Thymus (tissue), 11 donors: Measurements from ENCODE around the gene KRT83. TPM values are rescaled to one million over a fixed set of nuclear protein-coding genes. Genes with fewer than 3 reads are reported as not detected.
"Not testable (repeated sequence)": the region's sequence is repeated elsewhere in the genome, so short reads cannot be mapped to it uniquely, and the experiment has no call there.

Source experiments
- DNase-seq, 9 donors: peaks; one replicate each; pipeline ENCODE4 v3.0.0-alpha.2; 2013; ENCODE audit warnings: low spot score in 9 of 9, low read depth in 6 of 9, missing footprints in 1 of 9
- H3K27ac ChIP-seq, 2 donors: one replicate each; pipeline ENCODE4 v1.5.1; 2013; ENCODE audit warnings: control low read depth in 1 of 2, low read depth in 1 of 2, low read length in 1 of 2, mild to moderate bottlenecking in 1 of 2, moderate library complexity in 1 of 2
- H3K27me3 ChIP-seq, 2 donors: one replicate each; pipeline ENCODE4 v1.5.1; 2013; ENCODE audit warnings: low read length in 1 of 2; ENCODE audit not compliant: control insufficient read depth in 2 of 2, insufficient read depth in 1 of 2
- H3K36me3 ChIP-seq, 2 donors: one replicate each; pipeline ENCODE4 v1.5.1; 2013; ENCODE audit warnings: low read length in 1 of 2, mild to moderate bottlenecking in 1 of 2, moderate library complexity in 1 of 2; ENCODE audit not compliant: control insufficient read depth in 2 of 2, insufficient read depth in 2 of 2
- H3K4me1 ChIP-seq, 2 donors: one replicate each; pipeline ENCODE4 v1.5.1; 2013; ENCODE audit warnings: low read length in 2 of 2; ENCODE audit not compliant: control insufficient read depth in 2 of 2, insufficient read depth in 2 of 2
- H3K4me3 ChIP-seq, 2 donors: one replicate each; pipeline ENCODE4 v1.5.1; 2013; ENCODE audit warnings: low read length in 2 of 2, control low read depth in 1 of 2, mild to moderate bottlenecking in 1 of 2
- H3K9me3 ChIP-seq, 2 donors: one replicate each; pipeline ENCODE4 v1.5.1; 2013; ENCODE audit warnings: low read length in 1 of 2, mild to moderate bottlenecking in 1 of 2; ENCODE audit not compliant: control insufficient read depth in 2 of 2, insufficient read depth in 1 of 2
- WGBS: extraction: QIAGEN DNeasy Blood & Tissue Kit; methylation state at CpG from one replicate; pipeline ENCODE4 v1.1.7; 2013; 5-methylcytosine and 5-hydroxymethylcytosine counted together
- polyA plus RNA-seq: library from polyadenylated mRNA; stranded (reverse); fragments of 200-250 nt; gene quantifications from one replicate; pipeline ENCODE4 v1.2.3, GENCODE V29; 2013
- total RNA-seq: library from RNA; stranded (reverse); fragments of 120-200 nt; gene quantifications from one replicate; pipeline ENCODE4 v1.2.4, GENCODE V29; 2013
- donor health status: healthy.

KRT83 gene
- total and polyA plus RNA-seq, 2 donors = 0.33 to 1.0 TPM

DNA sequence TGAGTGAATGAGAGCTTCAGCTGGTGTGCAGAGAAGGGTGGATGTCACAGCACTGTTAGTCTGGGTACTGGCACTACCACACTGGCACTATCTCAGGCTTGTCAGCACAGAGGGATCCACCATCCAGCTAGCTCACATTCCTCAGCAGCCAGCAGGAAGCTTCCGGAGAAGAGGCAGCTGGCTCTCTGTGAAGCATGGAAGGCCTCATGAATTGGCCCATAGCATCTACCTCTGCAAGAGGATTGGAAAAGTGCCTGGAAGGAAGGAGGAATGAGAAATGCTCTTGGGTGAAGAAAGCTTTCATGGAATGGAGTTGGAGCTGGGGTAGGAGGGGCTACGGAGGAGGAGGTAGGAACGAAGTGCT, 9.9 kb downstream of the KRT83 start:
- peaks cover 29 to 60% of the 10 kb centered on the region in 2 donors for H3K27me3 ChIP-seq
- WGBS = 98% methylated on average over 3 of the region's 3 CpGs
- H3K9me3 ChIP-seq = no peaks in the 10 kb centered on the region
- DNase-seq = no peak
- no peak overlapping the region for H3K27ac ChIP-seq
- H3K4me1 ChIP-seq = no peaks in the 10 kb centered on the region
- no peak overlapping the region for H3K4me3 ChIP-seq
- no peaks in the 10 kb centered on the region for H3K36me3 ChIP-seq

DNA sequence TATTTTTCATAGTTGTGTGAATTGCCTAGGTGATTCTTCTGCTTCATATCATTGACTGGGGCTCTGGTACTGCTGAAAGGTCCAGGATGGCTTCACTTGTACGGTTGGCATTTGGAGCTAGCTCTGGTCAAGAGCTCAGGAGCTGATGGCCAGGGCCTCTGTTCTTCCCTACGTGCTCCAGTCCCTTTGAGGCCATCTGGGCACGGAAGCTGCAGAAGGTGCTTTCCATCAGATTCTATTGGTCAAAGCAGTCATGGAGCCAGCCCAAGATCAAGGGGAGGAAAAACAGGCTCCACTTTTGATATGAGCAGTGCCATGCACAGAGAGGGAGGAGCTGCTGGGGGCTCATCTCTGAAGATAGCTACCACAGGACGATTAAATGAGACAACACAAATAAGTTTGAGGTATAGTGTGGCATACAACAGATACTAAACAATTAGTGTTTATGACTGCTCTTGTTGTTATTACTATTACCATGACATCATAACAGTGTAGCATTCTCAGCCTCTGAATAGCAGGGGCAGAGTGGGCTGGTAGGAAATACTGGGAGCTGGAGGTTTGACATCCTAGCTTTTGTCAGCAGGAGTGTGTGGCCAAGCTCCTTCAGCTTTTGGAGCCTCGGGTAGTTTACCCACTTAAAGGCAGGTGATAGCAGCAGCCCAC, 10.4 kb downstream of the KRT83 start:
- WGBS = 93% methylated on average over 5 of the region's 5 CpGs
- no peaks in the 10 kb centered on the region for H3K4me1 ChIP-seq
- no peak for DNase-seq
- H3K36me3 ChIP-seq = no peaks in the 10 kb centered on the region
- no peak overlapping the region for H3K27ac ChIP-seq
- peaks cover 29 to 64% of the 10 kb centered on the region in 2 donors for H3K27me3 ChIP-seq
- no peaks in the 10 kb centered on the region for H3K9me3 ChIP-seq
- no peak overlapping the region for H3K4me3 ChIP-seq

DNA sequence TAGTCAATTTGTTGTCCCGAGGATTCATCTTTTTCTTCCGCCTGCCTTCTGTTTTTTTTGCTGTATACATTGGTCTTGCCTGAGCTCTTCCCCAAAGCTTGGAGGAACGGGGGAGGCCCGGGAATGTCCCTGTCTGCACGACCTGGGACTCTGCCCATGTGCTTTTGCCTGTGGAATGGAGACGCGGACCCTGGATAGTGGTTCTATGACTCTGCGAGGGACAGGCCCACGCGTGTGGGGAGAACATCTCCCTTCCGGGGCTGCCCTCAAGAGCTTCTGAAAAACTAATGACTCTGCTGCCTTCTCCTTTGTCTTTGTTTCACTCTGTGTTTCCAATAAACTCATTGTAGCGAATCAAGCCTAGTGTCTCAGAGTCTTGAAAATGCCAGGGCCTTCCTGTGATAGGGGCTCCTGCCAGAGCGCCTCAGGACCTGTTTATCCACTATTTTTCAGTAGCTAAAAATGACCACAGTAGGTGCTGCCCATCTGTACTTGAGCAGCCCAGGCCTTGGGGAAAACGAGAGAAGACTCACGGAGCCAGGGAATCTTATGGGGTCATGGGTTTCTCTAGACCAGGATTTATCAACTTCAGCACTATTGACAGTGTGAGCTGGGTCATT, 12.3 kb downstream of the KRT83 start:
- peaks cover 29 to 66% of the 10 kb centered on the region in 2 donors for H3K27me3 ChIP-seq
- H3K4me3 ChIP-seq = no peak overlapping the region
- H3K36me3 ChIP-seq = no peaks in the 10 kb centered on the region
- WGBS = 60% methylated on average over 15 of the region's 15 CpGs
- no peak for DNase-seq
- H3K4me1 ChIP-seq = no peaks in the 10 kb centered on the region
- H3K9me3 ChIP-seq = no peaks in the 10 kb centered on the region
- no peak overlapping the region for H3K27ac ChIP-seq

DNA sequence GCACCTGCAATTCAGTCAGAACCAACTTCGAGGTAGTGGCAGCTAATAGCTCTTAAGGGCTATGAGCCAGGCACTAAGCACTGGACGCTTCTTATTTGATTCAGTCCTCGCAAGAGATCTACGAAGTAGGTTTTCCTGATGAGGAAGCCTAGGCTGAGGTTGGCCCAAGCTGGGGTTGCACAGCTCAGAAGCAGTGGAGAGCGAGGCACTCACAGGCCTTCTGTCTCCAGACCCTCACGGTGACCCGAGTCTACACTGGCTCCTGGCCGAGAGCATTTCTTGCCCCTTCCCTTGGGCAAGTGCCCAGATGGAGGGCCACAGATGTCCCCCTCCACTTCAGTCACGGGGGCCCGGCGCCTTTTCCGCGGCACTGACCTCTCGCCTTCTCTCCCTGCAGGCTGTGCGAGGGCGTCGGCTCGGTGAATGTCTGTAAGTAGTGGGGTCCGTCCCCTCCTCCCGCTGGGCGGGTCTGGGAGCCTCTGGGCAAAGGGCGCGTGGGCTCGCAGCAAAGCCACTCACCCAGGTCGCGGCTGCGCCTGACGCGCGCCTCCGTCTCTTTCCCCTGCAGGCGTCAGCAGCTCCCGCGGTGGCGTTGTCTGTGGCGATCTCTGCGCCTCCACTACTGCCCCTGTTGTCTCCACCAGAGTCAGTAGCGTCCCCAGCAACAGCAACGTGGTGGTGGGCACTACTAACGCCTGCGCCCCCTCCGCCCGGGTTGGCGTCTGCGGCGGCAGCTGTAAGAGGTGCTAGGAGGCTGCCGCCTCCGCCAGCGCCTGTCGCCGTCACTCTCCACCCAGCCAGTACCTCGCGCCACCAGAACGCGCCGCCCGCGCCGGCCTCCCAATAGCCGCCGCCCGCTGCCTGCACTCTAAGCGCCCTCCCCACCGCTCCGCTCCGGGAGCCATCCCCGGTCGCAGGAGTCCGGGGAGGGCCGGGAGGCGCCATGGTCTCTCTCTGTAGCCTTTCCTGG, 13.1 kb downstream of the KRT83 start:
- Histone ChIP-seq H3K4me1 (no peaks in the 10 kb centered on the region), H3K4me3 (no peak overlapping the region), H3K27ac (no peak overlapping the region), H3K36me3 (no peaks in the 10 kb centered on the region), H3K9me3 (no peaks in the 10 kb centered on the region), H3K27me3 (peaks cover 29 to 66% of the 10 kb centered on the region in 2 donors)
- DNase-seq = peak in 1 of 9 donors; percentile 7
- 11% methylated on average over 71 of the region's 71 CpGs for WGBS

DNA sequence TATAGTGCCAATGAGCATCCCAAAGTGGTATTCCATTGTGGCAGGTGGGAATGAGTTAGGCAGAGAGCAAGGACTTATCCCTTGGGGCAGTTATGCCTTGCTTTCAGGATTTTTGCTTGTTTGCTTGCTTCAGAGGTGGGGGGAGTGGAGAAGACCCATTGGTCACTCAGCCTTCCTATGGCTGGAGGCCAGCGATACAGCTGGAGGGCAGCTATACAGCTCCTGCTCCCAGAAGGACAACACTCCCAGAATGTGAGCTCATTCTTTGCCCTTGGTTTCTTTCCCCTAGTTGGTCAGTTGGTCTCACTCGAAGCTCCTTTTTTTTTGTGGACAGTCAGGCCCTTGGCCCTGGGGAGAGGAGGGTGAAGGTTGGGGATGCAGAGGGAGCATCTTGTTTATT, 14.5 kb downstream of the KRT83 start:
- no peak overlapping the region for H3K27ac ChIP-seq
- WGBS = 97% methylated on average over 2 of the region's 2 CpGs
- no peaks in the 10 kb centered on the region for H3K9me3 ChIP-seq
- no peaks in the 10 kb centered on the region for H3K4me1 ChIP-seq
- H3K4me3 ChIP-seq = no peak overlapping the region
- H3K27me3 ChIP-seq = peaks cover 29 to 58% of the 10 kb centered on the region in 2 donors
- DNase-seq = no peak
- no peaks in the 10 kb centered on the region for H3K36me3 ChIP-seq

DNA sequence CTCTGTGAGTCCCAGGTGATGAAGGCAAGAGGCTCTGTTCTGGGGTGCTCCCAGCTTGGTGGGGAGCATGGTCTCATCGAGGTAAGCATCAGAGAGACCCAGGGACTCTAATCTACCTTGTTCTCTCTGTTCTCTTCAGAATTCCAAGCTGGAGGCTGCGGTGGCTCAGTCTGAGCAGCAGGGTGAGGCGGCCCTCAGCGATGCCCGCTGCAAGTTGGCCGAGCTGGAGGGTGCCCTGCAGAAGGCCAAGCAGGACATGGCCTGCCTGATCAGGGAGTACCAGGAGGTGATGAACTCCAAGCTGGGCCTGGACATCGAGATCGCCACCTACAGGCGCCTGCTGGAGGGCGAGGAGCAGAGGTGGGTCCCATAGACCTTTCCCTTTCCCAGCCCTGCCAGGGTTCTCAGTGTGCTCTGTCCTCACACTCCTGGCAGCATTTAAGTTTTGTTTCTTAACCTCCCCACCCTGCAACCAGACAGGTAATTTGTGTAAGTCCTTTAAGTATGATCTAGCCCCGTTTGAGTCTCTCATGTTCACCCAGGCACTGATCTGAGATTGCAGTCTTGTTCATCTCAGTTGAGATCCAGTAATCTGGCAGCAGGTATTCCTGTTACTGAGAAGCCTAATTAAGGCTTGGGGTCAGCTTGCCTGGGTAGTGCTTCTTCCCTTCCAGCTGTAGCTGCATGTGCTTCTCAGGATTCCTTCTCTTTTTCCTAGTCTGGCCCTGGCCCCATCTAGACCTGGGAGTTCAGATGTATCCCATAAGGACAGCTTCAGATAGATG, 15.1 kb downstream of the KRT83 start:
- Histone ChIP-seq H3K27me3 (peaks cover 29 to 53% of the 10 kb centered on the region in 2 donors), H3K4me3 (no peak overlapping the region), H3K27ac (no peak overlapping the region), H3K9me3 (no peaks in the 10 kb centered on the region), H3K4me1 (no peaks in the 10 kb centered on the region), H3K36me3 (no peaks in the 10 kb centered on the region)
- 88% methylated on average over 11 of the region's 11 CpGs for WGBS
- DNase-seq = no peak

DNA sequence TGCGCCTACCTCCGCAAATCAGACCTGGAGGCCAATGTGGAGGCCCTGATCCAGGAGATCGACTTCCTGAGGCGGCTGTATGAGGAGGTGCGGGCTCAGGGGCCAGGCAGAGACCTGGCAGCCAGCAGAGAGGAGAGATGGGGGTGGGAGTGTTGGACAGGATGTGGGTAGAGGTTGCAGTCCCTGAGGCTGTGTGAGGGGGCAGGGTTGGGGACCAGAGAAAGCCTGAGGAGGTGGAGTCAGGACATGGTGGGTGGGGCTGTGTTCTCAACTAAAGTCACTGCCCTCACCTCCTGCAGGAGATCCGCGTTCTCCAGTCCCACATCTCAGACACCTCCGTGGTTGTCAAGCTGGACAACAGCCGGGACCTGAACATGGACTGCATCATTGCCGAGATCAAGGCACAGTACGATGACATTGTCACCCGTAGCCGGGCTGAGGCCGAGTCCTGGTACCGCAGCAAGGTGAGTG, 16.2 kb downstream of the KRT83 start:
- H3K27me3 ChIP-seq = peaks cover 29 to 43% of the 10 kb centered on the region in 2 donors
- not testable (repeated sequence) for H3K4me1 ChIP-seq, H3K9me3 ChIP-seq, DNase-seq, H3K27ac ChIP-seq, H3K4me3 ChIP-seq, H3K36me3 ChIP-seq
- WGBS = 64% methylated on average over 15 of the region's 15 CpGs

DNA sequence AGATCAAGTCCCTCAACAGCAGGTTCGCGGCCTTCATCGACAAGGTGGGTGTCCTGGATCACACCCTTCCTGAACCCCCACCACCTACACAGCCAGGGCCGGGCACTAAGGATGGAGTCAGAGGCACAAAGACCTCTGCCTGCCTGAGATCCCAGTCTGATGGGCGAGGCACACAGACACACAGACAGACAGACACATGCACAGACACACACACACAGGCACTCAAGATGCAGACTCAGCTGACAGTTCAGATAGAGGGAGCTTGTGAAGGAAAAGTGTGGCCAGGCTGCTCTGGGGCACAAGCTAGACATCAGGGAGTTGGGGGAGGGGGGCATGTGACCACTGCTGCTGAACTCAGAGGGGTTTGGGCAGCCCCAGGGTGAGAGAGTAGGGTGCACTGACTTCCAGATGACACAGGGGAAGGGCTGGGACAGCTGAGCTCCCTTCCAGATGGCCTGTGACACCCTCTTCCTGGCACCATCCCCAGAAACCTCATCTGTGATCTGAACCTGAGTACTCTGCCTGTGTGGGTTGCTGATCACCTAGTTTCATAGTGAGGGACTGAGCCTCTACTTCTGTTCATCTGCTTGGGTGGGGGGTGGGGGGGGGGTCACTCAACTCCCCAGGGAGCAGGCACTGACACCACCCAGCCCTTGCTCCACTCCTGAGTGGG, 18.8 kb downstream of the KRT83 start:
- H3K27ac ChIP-seq, DNase-seq, H3K9me3 ChIP-seq, H3K36me3 ChIP-seq, H3K4me3 ChIP-seq, H3K4me1 ChIP-seq: not testable (repeated sequence)
- WGBS = no CpG with 5 or more reads among the region's 5 CpGs
- peaks cover 7 to 17% of the 10 kb centered on the region in 2 donors for H3K27me3 ChIP-seq
